Measurements from ENCODE around the gene SELENOF.
"Not testable (repeated sequence)": the region's sequence is repeated elsewhere in the genome, so short reads cannot be mapped to it uniquely, and the experiment has no call there.

SELENOF gene

GRCh38 chr1:86856196-86856595 lies 57.7 kb downstream of the SELENOF start:
- DNase-seq (ENCODE audit: low spot score), result no peak

GRCh38 chr1:86854352-86854751 lies 59.6 kb downstream of the SELENOF start:
- DNase-seq (ENCODE audit: low spot score), result no peak

- peak; percentile 41 for DNase-seq (ENCODE audit: low spot score)
These were observed 61.0 kb downstream of the SELENOF start for GRCh38 chr1:86852782-86853408.

- peak; percentile 65 for DNase-seq (ENCODE audit: low spot score)
These were observed 61.6 kb downstream of the SELENOF start for GRCh38 chr1:86852289-86852688.

GRCh38 chr1:86849756-86850155 lies 64.2 kb downstream of the SELENOF start:
- DNase-seq (ENCODE audit: low spot score), result no peak

- no peak for DNase-seq (ENCODE audit: low spot score)
These were observed 65.3 kb downstream of the SELENOF start for GRCh38 chr1:86848654-86849053.

GRCh38 chr1:86846164-86846647 lies 67.7 kb downstream of the SELENOF start:
- DNase-seq (ENCODE audit: low spot score), result no peak

- DNase-seq (ENCODE audit: low spot score), result no peak
These were observed 68.4 kb downstream of the SELENOF start for GRCh38 chr1:86845514-86845913.

GRCh38 chr1:86841116-86841515 lies 72.8 kb downstream of the SELENOF start:
- DNase-seq (ENCODE audit: low spot score), result no peak

GRCh38 chr1:86833461-86834215 lies 80.3 kb downstream of the SELENOF start:
- peak; percentile 89 for DNase-seq (ENCODE audit: low spot score)

GRCh38 chr1:86832433-86832832 lies 81.5 kb downstream of the SELENOF start:
- peak; percentile 19 for DNase-seq (ENCODE audit: low spot score)

GRCh38 chr1:86829321-86829720 lies 84.6 kb downstream of the SELENOF start:
- no peak for DNase-seq (ENCODE audit: low spot score)

GRCh38 chr1:86828024-86828423 lies 85.9 kb downstream of the SELENOF start:
- no peak for DNase-seq (ENCODE audit: low spot score)

GRCh38 chr1:86826856-86827255 lies 87.1 kb downstream of the SELENOF start:
- DNase-seq (ENCODE audit: low spot score), result no peak

GRCh38 chr1:86825319-86825718 lies 88.6 kb downstream of the SELENOF start:
- no peak for DNase-seq (ENCODE audit: low spot score)

GRCh38 chr1:86823821-86824500 lies 90.0 kb downstream of the SELENOF start:
- no peak for DNase-seq (ENCODE audit: low spot score)

- DNase-seq (ENCODE audit: low spot score), result no peak
These were observed 90.5 kb downstream of the SELENOF start for GRCh38 chr1:86823386-86823785.

GRCh38 chr1:86822459-86822858 lies 91.5 kb downstream of the SELENOF start:
- DNase-seq (ENCODE audit: low spot score), result peak; percentile 19

GRCh38 chr1:86821956-86822355 lies 92.0 kb downstream of the SELENOF start:
- no peak for DNase-seq (ENCODE audit: low spot score)

- not testable (repeated sequence) for DNase-seq (ENCODE audit: low spot score)
These were observed 94.0 kb downstream of the SELENOF start for GRCh38 chr1:86819970-86820369.

- DNase-seq (ENCODE audit: low spot score), result not testable (repeated sequence)
These were observed 96.6 kb downstream of the SELENOF start for GRCh38 chr1:86817246-86817826.

- DNase-seq (ENCODE audit: low spot score), result not testable (repeated sequence)
These were observed 99.8 kb downstream of the SELENOF start for GRCh38 chr1:86814118-86814517.

All from NAMALWA (cell line).